ENCODE data around the gene TMEM161B.
"Not testable (repeated sequence)": the region's sequence is repeated elsewhere in the genome, so short reads cannot be mapped to it uniquely, and the experiment has no call there.

TMEM161B gene

DNA sequence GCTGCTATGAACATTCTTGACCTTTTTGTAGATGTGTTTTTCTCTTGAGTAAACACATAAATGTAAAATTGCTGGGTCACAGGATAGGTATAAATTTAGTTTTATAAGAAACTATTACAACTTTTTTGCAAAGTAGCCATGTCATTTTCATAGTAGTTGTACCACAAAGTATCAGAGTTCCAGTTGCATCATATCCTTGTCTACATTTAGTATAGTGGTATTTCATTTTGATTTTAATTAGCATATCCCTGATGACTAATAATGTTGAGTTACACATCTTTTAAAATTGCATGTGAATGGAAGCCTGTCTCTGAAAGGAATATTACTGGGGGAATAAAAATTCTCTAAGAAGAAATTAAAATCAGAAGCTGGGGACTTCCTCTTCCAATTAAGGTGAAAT is 85.4 kb downstream of the TMEM161B start:
- no peak for DNase-seq (ENCODE audit: low spot score)

DNA sequence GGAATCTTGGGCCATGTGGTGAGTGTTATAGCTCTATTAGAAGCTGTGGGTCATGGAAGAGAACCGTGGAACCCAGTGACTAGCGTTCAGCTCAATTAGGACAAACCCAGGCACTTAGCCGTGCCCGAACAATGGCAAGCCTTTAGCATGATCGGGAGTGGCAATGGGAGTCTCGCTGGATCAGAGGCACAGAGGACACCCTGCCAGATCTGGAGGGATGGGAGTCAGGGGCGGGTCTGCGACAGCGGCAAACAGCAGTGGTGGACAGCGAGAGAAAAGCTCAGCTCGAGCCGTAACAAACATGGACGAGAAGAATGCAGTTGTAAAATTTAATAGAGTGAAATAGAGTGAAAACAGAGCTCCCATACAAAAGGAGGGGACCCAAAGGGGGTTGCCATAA is 91.2 kb downstream of the TMEM161B start:
- not testable (repeated sequence) for DNase-seq (ENCODE audit: low spot score)

DNA sequence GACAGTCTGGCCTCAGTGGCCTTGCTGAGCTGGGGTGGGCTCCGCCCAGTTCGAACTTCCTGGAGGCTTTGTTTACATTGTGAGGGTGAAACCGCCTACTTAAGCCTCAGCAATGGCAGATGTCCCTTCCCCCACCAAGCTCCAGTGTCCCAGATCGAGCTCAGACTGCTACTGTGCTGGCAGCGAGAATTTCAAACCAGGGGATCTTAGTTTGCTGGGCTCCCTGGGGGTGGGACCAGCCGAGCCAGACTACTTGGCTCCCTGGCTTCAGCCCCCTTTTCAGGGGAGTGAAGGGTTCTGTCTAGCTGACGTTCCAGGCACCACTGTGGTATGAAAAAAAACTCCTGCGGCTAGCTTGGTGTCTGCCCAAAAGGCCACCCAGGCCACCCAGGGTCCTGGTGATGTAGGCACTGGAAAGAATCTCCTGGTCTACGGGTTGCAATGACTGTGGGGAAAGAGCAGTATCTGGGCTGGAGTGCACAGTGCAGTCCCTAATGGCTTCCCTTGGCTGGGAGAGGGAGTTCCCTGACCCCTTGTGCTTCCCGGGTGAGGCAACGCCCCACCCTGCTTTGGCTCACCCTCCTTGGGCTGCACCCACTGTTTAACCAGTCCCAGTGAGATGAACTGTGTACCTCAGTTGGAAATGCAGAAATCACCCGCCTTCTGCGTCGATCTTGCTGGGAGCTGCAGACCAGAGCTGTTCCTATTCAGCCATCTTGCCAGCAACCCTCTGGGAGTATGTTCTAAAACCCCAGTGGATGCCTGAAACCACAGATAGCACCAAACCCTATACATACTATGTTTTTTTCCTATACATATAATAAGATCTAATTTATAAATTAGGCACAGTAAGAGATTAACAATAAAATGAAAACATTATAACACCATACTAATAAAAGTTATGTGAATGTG is 95.5 kb downstream of the TMEM161B start:
- no peak for DNase-seq (ENCODE audit: low spot score)

DNA sequence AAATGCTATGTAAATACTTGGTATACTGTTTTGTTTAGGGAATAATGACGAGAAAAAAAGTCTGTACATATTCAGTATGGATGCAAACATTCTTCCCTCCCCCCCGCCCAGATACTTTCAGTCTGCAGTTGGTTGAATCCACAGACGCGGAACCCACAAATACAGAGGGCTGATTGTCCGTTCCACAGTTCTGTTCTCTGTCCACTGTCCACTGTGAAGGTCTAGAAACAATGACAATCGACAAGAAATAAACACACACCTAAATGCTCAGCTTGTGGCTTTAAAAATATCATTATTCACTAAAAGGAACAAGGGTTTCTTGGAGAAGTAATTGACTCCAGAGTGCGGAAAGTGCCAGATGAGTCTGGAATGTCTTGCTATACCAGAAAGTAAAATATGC is 109.1 kb downstream of the TMEM161B start:
- no peak for DNase-seq (ENCODE audit: low spot score)

DNA sequence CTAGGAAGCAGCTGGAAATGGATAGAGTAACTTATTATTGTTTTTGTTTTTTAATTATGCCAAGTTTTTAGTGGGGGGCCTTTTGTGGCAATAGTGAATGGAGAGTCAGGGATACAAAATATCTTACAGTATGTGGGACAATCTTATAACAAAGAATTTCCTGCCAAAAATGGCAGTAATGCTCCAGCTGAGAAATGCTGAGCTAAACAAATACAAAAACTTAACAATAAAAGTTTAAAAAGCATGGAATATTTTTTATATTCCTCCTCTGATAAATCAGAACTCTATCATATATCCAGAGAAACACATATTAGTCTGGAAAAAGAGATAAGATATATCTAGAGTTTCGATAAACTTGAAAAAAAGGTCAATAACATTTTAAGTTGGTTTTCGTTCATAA is 110.6 kb downstream of the TMEM161B start:
- no peak for DNase-seq (ENCODE audit: low spot score)

DNA sequence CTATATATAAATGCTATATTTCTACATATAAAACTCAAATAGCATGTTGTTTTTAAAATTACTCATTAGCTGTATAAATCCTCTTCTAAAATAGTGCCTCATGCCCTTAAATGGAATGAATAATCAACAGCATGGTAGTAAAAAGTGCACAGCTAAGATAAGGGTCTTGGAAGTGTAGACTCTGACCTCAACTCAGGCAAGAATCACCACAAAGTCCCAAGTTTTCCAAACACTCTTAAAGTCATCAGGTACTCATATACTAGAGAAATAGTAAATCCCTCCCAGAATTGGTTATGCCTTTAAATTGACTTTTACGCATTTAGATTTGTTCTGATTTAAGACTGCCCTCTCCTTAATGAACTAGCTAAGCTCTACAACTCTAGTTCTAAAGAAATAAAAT is 113.8 kb downstream of the TMEM161B start:
- no peak for DNase-seq (ENCODE audit: low spot score)

DNA sequence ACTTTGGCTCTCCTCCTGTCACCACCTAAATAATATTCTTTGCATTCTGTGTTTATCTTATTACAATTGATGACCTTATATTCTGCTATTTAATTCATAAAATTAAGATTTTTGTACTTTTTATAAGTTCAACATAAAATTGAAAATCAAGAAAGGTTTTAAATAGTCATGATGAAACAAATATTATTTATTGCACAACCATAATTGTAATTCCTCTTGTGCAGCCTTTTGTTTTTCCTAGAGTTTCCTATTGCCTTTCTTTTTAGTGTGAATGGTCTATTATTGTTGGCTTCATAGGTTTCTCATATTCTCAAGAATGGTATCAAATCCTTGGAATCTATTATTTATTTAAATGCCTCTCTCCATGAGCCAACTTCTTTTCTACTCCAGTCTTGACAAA is 117.9 kb downstream of the TMEM161B start:
- DNase-seq (ENCODE audit: low spot score) = no peak

DNA sequence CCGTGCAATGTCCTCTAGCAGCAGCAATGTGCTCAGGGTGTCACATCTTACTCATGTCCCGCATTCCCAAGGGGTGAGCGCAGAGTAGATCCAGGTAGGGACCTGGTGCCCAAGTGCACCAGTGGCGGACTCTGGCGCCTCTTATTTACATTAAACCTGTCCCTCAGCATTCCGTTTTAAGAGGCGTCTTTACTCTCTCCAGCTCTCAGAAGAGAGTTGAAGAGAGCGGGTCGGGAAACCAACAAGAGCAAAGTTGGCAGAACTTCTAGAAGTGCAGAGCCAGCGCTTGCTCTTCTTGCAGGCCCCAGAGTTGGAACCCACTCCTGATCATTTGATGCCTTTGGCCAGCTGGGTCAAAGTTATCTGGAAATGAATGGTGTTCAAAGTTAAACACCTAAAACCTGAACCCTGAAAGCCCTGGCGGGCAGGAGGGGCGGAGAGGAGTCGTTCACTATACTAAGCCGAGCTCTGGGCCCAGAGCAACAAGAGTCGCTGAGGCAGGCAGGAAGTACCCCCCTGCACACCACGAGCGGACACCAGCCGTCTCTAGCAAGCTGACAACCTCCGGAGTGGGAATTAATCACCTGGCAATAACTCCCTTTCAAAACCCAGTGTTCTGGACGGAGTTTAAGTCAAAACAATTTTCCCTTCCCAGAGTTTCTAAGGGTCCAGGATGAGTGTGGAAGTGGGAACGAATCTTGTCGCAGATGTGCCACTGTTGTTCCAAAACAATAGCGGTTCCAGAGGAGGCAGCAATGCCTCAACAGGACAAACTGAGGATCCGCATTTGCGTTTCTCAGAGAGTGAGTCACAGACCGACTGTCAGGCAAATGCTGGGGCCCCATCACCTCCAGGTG is 122.8 kb downstream of the TMEM161B start:
- no peak for DNase-seq (ENCODE audit: low spot score)

DNA sequence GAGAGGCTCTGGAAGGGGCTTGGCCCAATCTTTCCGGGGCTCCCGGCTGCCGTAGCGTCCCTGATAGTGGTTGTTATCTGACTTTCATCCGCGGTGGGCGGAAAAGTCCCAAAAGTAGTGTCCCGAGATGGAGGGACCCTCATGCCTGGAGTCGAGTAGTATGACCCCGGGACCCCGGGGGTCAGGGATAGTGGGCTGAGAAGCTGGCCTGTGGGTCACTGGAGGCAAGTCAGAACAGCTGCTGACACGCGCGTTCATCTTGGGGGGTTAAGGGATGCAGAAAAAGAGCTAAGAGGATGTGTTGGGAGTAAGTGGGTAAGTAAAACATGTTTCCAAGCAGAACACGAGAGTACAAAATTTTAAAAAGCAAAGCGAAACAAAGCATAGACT is 123.4 kb downstream of the TMEM161B start:
- DNase-seq (ENCODE audit: low spot score) = no peak

Data from NAMALWA (cell line).